Ramos (cell line): ENCODE results near the gene CEACAM1.
"Not testable (repeated sequence)": the region's sequence is repeated elsewhere in the genome, so short reads cannot be mapped to it uniquely, and the experiment has no call there.

Experiments
- in situ Hi-C: fragments of 300-500 bp; cut with MboI; formaldehyde crosslinking; loops from one replicate; pipeline ENCODE4 v1.14.3; 2022; ENCODE audit warnings: low sequenced_read_pairs; ENCODE audit not compliant: unreplicated experiment

CEACAM1 gene

DNA sequence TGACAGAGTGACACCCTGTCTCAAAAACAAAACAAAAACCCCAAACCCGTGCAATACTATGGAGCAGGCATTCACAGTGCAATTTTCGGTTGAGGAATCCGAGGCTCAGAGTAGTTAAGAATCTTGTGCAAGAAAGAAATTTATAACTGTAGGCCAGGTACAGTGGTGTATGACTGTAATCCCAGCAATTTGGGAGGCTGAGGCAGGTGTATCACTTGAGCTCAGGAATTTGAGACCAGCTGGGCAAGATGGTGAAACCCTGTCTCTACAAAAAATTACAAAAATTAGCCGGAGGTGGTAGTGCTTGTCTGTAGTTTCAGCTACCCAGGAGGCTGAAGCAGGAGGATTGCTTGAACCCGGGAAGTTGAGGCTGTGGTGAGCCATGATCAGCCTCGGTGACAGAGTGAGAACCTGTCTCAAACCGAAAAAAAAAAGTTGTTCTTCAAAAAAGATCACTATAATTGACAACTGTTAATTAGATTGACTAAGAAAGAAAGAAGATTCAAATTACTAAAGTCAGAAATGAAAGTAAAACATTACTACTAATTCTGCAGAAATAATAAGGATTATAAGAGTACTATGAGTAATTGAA, 12.9 kb downstream of the CEACAM1 start:
- in situ Hi-C loops = no loop called here

DNA sequence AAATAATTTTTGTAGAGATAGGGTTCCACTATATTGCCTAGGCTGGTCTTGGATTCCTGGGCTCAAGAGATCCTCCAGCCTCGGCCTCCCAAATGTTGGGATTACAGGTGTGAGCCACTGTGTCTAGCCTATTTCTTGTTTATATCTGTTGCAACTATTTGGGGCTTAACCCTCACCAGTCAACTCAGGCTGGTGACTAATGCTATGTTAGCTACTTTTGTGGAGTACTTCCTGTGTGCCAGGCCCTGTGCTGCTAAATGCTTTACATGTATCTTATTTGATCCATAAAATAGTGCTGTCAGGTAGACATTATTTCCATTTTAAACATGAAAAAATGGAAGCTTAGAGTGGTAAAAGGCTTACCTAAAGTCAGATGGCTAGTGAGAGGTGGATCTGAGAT, 13.8 kb downstream of the CEACAM1 start:
- in situ Hi-C loops = no loop called here

DNA sequence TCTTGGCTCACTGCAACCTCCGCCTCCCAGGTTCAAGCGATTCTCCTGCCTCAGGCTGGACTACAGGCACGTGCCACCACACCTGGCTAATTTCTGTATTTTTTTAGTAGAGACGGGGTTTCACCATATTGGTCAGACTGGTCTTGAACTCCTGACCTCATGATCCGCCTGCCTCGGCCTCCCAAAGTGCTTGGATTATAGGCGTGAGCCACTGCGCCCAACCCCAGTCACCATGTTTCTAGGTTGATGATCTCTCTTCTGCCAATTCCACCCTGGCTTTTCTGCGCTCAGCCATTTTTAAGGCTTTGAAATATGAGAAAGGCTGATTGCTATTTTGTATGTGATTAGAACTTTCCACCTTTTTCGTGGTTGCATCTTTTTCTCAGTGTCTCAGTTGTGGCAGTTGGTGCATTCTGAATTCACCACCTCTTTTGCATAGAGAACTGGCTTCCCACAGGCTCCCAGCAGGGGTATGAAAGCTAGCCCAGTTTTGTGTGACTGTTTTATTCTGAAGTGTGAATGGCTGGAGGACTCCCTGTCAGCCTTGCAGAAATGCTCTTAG, 15.5 kb downstream of the CEACAM1 start:
- in situ Hi-C loops = no loop called here

GRCh38 chr19:42512130-42512636, 16.1 kb downstream of the CEACAM1 start:
- in situ Hi-C loops = no loop called here

- in situ Hi-C loops = no loop called here
These were observed 16.9 kb downstream of the CEACAM1 start for GRCh38 chr19:42511340-42511739.

DNA sequence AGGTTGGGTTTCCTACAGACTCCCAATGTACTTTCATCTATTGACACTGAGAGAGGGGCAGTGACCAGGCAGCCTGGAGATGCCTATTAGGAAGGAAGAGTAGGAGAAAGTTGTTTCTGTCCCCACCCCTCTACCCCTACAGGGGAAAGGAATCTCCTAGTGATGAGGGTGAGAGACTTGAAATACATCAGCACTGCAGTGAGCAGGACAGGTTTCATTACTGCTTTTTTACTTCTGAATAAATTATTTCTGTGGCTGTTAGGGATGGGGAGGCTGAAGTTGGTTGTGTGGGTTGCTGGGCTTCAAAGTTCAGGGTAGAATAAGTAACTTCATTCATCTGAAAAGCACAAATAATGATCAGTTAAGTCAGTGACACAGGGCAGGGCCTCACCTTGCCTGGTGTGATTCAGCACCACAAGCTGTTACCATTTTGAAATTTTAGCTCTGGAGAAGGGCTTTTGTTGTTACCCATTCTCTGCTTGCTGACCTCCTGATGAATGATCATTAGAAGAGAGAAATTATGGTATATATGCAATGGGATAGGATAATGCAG, 19.3 kb downstream of the CEACAM1 start:
- in situ Hi-C loops = no loop called here

DNA sequence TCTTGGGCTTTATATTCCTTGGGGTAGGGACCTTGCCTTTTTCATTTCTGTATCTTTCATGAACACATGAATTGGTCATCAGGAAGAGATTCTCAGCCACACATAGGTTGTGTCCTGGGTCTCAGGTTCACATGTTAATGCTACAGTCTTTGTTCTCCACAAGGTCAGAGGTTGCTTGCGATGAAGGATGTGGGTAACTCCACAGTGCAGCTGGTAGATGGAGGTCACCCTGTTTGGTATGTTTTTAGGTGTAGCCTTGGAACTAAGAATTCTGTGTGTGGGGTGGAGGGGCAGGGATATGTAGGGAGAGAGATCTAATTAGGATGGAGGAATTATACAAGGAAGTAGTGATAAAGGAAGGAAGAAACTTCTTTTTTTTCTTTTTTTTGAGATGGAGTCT, 23.2 kb downstream of the CEACAM1 start:
- in situ Hi-C loops = no loop called here

DNA sequence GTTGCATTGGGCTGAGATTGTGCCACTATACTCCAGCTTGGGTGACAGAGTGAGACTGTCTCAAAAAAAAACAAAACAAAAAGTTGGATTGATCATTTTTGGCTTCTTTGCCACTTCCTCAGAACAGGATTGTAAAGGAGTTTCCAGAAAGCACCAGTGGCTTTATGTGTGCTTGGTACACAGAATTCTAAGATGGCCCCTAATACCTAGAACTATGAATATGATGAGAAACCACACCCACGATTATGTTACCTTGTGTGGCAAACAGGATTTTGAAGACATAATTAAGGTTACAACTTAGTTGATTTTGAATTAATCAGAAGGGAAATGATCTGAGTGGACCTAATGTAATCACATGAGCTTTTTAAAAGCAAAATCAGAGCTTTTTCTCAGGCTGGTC, 26.5 kb downstream of the CEACAM1 start:
- in situ Hi-C loops = no loop called here

DNA sequence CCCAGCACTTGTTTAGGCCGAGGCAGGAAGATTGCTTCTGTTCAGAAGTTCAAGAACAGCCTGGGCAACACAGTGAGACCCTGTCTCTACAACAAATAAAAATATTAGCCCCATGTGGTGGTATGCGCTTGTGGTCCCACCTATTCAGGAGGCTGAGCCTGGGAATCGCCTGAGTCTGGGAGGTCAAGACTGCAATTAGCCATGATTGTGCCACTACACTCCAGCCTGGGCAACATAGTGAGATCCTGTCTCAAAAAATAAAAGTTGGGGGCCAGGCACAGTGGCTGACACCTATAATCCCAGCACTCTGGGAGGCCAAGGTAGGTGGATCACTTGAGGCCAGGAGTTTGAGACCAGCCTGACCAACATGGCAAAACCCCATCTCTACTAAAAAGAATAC, 27.0 kb downstream of the CEACAM1 start:
- in situ Hi-C loops = not testable (repeated sequence)

DNA sequence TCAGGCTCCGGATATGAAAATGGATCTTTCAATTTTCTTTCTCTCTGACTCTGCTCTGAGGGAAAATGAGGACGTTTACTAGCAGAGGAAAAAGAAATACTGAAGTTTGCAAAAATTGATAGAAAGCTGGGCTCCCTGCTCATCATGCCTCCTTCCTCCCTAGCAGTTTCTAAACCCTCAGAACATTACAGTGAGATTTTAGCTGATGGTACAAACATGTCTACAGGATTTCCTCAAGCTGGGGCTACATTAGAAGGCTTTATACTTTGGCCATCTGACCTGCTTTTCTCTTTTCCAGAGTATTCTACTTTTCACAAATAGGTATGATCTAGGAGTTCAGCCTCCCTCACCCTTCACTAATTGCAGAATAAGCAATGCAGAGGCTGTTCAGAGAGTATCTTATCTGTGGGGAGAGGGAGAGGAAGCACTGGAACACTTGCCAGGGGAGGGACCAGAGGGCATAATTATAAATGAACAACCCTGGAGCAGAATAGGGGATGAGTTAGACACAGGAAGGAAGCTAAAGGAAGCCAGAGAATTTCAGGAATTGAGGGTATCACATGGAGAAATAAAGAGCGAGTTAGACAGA, 30.0 kb downstream of the CEACAM1 start:
- in situ Hi-C loops = no loop called here

GRCh38 chr19:42497492-42498168, 30.7 kb downstream of the CEACAM1 start:
- in situ Hi-C loops = no loop called here

DNA sequence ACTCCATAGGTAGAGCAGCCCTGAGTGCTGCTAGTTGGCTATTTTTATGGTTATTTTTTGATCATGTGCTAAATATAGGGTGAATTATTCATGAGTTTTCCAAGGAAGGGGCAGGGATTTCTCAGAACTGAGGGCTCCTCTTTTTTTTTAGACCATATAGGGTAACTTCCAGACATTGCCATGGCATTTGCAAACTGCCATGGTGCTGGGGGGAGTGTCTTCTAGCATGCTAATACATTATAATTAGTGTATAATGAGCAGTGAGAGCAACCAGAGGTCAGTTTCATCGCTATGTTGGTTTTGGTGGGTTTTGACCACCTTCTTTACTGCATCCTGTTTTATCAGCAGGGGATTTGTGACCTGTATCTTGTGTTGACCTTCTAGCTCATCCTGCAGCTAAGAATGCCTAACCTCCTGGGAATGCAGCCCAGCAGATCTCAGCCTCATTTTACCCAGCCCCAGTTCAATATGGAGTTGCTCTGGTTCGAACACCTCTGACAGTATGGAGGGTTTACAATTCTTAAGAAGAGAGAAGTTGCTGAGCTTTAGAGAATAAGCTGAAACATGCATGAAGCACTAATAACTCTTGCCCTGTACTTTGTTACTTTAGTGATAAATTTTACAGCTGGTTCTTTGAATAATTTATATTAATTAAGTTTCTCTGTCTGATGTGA, 31.7 kb downstream of the CEACAM1 start:
- in situ Hi-C loops = no loop called here

- in situ Hi-C loops = no loop called here
These were observed 32.6 kb downstream of the CEACAM1 start for GRCh38 chr19:42495663-42496062.

DNA sequence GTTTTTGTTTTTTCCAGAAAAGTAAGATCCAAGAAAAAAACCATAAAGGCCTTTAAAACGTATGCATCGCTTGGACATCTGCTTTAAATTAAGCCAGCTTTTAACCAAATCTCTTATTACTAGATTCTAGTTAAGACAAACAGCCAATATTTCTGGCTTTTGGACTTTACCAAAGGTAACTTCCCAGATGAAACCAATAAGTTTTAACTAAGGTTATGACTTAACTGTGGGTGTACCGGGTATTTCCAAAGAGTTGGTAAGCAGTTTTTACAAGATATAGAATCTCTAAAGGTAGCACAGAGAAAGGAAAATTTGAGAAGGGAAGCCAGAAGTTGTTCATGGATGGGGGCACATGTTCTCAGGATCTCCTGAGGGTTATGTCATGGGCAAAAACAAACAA, 34.0 kb downstream of the CEACAM1 start:
- in situ Hi-C loops = no loop called here

- in situ Hi-C loops = no loop called here
These were observed 39.3 kb downstream of the CEACAM1 start for GRCh38 chr19:42488783-42489521.

DNA sequence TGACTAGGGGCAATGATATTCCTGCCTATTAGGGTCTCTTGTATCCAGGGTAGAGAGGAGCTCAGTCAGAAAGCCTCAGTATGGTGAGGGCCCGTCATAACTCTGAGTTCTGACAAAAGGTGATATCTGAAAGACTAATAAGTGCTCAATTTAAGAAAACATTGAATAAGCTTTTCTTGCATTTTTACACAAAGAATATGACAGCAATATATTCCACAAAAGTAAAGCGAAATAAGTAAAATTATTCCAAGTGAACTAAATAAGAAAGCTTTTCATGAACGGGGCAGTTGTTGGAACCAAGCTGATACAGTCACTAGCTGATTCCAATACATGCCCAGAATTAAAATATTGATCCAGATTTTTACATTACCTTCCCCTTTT, 40.5 kb downstream of the CEACAM1 start:
- in situ Hi-C loops = no loop called here

DNA sequence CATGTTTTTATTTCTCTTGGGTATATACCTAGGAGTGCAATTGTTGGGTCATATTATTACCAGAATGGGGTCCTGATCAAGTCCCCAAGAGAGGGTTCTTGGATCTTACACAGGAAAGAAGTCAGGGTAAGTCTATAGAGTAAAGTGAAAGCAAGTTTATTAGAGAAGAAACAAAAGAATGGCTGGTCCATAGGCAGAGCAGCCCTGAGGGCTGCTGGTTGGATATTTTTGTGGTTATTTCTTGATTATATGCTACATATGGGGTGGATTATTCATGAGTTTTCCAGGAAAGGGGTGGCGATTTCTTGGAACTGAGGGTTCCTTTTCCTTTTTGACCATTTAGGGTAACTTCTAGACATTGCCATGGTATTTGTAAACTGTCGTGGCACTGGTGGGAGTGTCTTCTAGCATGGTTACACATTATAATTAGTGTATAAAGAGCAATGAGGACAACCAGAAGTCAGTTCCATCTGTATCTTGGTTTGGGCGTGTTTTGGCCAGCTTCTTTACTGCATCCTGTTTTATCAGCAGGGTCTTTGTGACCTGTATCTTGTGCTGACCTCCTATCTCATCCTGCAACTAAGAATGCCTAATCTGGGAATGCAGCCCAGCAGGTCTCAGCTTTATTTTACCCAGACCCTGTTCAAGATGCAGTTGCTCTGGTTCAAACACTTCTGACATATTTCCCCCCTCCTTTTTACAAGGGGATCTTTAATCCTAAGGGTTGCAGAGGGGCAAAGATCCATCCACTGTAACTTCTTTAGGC, 41.1 kb downstream of the CEACAM1 start:
- in situ Hi-C loops = no loop called here

DNA sequence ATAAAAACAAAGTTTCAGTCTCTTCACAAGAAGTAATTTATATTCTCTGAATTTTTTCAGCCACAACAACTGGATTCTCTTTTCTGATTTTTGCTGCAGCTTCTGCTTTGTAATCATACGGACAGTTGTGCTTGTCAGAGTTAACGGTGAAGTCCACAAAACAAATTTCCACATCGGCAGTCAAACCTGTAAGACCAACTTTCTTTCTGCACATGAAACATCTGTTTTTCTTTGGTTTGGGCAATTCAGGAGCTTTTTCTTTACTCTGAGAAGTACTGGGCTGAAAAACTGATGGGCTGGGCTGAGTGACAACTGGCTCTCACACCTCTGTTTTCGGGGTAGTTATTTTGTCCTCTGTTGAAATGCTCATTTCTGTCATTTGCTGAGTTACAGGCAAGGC, 43.2 kb downstream of the CEACAM1 start:
- in situ Hi-C loops = not testable (repeated sequence)
